22Rv1 (cell line): ENCODE results near the gene DMAC1.

ENCODE experiments used
- ZFX ChIP-seq: fragments of 450-650 bp; IDR thresholded peaks from 2 replicates; pipeline ENCODE4 v1.6.1; 2017; ENCODE audit warnings: antibody characterized with exemption, borderline replicate concordance
- TF ChIP-seq, protein P1 (sequence below): fragments of 450-650 bp; IDR thresholded peaks from 2 replicates; pipeline ENCODE4 v1.5.1; 2017; ENCODE audit warnings: mild to moderate bottlenecking

DNA sequence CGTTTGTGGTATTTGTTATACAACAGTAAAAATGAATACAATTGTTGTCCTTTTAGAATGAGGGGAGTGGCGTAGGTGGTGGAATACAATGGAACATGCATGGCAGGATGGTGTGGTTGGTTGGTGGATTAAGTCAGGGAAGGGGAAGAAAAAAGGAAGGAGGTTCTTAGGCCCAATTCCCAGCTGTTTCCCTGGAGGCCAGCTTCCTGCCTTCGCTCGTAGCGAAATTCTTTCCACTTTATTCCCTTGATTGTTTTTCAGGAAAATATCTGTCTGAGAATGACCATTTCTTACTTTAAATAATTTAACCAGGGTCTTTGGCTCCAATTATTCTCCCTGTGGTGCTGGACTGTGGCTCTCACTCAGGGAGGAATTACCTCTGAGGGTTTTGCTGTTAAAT, 24.1 kb upstream of the DMAC1 start:
- TF ChIP-seq, protein P1, sequence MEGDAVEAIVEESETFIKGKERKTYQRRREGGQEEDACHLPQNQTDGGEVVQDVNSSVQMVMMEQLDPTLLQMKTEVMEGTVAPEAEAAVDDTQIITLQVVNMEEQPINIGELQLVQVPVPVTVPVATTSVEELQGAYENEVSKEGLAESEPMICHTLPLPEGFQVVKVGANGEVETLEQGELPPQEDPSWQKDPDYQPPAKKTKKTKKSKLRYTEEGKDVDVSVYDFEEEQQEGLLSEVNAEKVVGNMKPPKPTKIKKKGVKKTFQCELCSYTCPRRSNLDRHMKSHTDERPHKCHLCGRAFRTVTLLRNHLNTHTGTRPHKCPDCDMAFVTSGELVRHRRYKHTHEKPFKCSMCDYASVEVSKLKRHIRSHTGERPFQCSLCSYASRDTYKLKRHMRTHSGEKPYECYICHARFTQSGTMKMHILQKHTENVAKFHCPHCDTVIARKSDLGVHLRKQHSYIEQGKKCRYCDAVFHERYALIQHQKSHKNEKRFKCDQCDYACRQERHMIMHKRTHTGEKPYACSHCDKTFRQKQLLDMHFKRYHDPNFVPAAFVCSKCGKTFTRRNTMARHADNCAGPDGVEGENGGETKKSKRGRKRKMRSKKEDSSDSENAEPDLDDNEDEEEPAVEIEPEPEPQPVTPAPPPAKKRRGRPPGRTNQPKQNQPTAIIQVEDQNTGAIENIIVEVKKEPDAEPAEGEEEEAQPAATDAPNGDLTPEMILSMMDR = no peak
- no peak for TF ChIP-seq ZFX
